Testis (tissue), 2 donors: ENCODE data around the gene GOLGA6B.
A peak's percentile ranks its signal among the peaks of the same experiment; 100 is the strongest.
"Not testable (repeated sequence)": the region's sequence is repeated elsewhere in the genome, so short reads cannot be mapped to it uniquely, and the experiment has no call there.

ENCODE experiments used
- POLR2A ChIP-seq: fragments of 450-650 bp; IDR thresholded peaks from one replicate; pipeline ENCODE4 v1.6.1; 2017; ENCODE audit warnings: antibody characterized with exemption, mild to moderate bottlenecking, moderate library complexity
- TF ChIP-seq, protein P1 (sequence below), 3 experiments: fragments of 450-650 bp in 2 of 3; fragments of 200-600 bp in 1 of 3; sonication (generic) in 1 of 3; IDR thresholded peaks; one replicate each; pipeline ENCODE4 v1.5.1; 2016 to 2019; ENCODE audit warnings: antibody characterized with exemption in 3 of 3, mild to moderate bottlenecking in 2 of 3, moderate library complexity in 1 of 3

DNA sequence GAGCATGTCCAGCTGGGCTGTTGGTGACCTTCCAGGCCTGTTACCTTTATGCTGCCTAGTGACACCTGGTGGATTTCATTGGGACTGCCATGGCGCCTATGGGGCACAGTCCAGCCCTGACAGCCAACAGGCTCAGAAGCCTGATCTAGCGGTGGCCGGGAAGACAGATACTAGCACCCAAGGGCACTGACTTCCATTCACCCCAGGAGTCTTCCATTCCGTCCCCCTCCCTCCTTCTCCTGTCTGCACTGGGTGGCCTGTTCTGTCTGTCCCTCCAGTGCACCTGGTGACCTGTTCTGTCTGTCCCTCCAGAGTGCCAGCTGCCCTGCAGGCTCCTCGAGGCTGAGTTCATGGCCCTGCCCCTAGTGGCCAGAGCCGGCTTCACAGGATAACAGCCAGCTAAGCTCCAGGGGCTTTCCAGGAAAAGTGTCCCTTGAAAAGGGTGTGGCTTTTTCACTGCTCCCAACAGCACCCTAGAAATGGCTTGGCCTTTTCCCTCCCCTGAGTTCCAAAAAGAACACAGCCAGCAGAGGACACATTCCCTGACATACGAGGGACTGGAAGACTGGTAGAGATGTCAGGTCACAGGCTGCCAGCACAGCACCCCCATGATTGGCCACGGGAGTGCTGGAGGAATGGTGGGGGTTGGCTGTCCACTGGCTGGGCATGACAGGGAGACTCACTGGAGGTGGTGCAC lies 16.3 kb downstream of the GOLGA6B start:
- TF ChIP-seq, protein P1, sequence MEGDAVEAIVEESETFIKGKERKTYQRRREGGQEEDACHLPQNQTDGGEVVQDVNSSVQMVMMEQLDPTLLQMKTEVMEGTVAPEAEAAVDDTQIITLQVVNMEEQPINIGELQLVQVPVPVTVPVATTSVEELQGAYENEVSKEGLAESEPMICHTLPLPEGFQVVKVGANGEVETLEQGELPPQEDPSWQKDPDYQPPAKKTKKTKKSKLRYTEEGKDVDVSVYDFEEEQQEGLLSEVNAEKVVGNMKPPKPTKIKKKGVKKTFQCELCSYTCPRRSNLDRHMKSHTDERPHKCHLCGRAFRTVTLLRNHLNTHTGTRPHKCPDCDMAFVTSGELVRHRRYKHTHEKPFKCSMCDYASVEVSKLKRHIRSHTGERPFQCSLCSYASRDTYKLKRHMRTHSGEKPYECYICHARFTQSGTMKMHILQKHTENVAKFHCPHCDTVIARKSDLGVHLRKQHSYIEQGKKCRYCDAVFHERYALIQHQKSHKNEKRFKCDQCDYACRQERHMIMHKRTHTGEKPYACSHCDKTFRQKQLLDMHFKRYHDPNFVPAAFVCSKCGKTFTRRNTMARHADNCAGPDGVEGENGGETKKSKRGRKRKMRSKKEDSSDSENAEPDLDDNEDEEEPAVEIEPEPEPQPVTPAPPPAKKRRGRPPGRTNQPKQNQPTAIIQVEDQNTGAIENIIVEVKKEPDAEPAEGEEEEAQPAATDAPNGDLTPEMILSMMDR (IDR thresholded peaks at IDR 0.05): peak; percentile 48 to 65 (median 52)
- not testable (repeated sequence) for TF ChIP-seq POLR2A
